ENCODE measurements around the gene RABGEF1.
"Not testable (repeated sequence)": the region's sequence is repeated elsewhere in the genome, so short reads cannot be mapped to it uniquely, and the experiment has no call there.

Gene RABGEF1

DNA sequence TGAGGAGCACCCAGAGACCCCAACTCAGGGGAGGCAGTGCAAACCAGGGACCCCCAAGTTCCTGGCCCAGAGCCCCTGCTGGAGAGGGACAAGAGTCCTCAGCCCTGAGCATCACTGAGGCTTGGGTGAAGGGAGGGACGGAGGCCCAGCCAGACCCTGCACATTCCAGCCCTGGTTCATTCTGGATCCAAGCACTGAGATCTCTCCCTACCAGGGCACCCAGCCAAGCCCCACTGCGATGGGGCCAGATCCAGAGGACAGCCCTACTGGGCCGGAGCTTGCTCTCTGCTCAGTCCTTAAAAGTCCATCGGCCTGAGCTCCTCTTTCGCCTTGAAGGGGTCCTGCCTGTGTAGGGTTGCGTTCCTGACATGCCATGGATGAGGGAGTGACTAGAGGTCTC is 40.5 kb upstream of the RABGEF1 start:
- TF ChIP-seq, protein P1, sequence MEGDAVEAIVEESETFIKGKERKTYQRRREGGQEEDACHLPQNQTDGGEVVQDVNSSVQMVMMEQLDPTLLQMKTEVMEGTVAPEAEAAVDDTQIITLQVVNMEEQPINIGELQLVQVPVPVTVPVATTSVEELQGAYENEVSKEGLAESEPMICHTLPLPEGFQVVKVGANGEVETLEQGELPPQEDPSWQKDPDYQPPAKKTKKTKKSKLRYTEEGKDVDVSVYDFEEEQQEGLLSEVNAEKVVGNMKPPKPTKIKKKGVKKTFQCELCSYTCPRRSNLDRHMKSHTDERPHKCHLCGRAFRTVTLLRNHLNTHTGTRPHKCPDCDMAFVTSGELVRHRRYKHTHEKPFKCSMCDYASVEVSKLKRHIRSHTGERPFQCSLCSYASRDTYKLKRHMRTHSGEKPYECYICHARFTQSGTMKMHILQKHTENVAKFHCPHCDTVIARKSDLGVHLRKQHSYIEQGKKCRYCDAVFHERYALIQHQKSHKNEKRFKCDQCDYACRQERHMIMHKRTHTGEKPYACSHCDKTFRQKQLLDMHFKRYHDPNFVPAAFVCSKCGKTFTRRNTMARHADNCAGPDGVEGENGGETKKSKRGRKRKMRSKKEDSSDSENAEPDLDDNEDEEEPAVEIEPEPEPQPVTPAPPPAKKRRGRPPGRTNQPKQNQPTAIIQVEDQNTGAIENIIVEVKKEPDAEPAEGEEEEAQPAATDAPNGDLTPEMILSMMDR (IDR thresholded peaks at IDR 0.05), result no peak
- TF ChIP-seq ZFX (IDR thresholded peaks at IDR 0.05; ENCODE audit: borderline replicate concordance), result no peak
- H3K27ac ChIP-seq, result no peak overlapping the region

DNA sequence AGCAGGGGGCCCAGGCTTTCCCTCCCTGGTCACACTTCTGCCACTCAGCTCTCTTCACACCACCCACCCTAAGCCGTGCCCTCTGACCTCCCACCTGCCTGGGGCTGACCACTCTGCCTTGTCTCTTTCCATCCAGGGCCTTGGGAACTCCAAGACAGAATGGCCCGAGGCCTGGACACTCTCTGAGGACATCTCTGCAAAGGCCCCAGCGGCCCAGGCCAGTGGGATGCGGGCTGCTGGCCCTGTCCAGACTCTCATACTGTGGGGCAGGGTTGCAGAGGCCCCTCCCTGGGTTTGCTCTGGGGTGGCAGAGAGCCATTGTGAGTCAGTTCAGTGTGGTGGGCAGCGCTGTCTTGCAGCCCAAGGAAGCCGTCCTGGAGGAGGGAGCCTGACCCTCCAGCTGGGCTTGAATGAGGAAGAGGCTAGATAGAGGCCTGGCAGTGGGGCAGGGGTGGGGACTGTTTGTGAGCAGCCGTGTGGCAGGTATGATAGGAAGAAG is 39.9 kb upstream of the RABGEF1 start:
- TF ChIP-seq ZFX (IDR thresholded peaks at IDR 0.05; ENCODE audit: borderline replicate concordance), result no peak
- TF ChIP-seq, protein P1 (IDR thresholded peaks at IDR 0.05), result no peak

DNA sequence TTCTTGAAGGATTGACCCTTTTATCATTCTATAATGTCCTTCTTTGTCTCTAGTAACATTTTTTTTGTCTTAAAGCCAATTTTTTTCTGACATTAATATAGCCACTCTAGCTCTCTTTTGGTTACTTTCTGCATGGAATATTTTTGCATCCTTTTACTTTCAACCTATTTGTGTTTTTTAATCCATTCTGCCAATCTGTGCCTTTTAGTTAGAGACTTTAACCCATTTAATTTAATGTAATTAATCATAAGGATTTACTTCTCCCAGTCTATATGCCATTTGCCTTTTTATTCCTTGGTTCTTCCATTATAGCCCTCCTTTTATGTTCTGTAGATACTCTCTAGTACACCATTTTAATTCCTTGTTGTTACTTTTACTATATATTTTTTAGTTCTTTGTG is 32.7 kb upstream of the RABGEF1 start:
- TF ChIP-seq, protein P1 (IDR thresholded peaks at IDR 0.05), result no peak
- no peak for TF ChIP-seq ZFX (IDR thresholded peaks at IDR 0.05; ENCODE audit: borderline replicate concordance)
- no peak overlapping the region for H3K27ac ChIP-seq

More for the DNA sequence above, 39.9 kb upstream of the RABGEF1 start:
- H3K27ac ChIP-seq, result no peak overlapping the region

- H3K27ac ChIP-seq, result not testable (repeated sequence)
Observed at GRCh38 chr7:66710752-66711151, 29.8 kb upstream of the RABGEF1 start.

DNA sequence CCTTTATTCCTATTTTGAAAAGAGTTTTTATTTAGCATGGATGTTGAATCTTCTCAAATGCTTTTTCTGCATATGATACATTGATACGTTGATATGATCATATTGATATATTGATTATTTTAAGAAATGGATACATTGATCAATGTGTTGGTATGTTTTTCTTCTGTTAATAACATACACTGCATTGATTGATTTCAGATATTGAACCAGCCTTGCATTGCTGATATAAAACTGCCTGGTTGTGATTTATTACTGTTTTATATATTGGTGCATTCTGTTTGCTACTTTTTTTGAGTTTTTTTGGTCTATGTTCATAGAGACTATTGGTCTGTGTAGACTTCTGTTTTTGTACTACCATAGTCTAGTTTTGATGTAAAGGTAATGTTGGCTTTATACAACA is 26.8 kb upstream of the RABGEF1 start:
- TF ChIP-seq, protein P1 (IDR thresholded peaks at IDR 0.05), result no peak
- no peak for TF ChIP-seq ZFX (IDR thresholded peaks at IDR 0.05; ENCODE audit: borderline replicate concordance)
- no peak overlapping the region for H3K27ac ChIP-seq

GRCh38 chr7:66716634-66717033 is 23.9 kb upstream of the RABGEF1 start:
- H3K27ac ChIP-seq, result not testable (repeated sequence)

GRCh38 chr7:66720561-66720960 is 20.0 kb upstream of the RABGEF1 start:
- H3K27ac ChIP-seq, result no peak overlapping the region
- no peak for TF ChIP-seq ZFX (IDR thresholded peaks at IDR 0.05; ENCODE audit: borderline replicate concordance)
- TF ChIP-seq, protein P1 (IDR thresholded peaks at IDR 0.05), result no peak

DNA sequence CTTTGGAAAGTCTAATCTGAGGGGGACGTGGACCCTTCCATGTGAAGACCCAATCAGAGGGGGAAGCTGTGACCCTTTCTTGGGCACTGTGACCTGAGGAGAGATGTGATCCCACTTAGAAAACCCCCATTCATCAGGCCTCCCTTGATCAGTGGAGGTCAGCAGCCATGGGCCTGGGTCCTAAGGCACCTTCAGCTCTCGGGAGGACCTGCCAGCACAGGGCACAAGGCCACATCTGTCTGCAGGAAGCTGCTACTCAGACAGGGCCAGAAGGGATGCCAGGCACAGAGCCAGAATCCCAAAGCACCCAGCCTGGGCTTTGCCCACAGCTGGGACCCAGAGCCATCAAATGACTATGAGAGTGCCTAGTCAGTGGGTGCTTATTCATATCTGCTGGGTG is 14.7 kb upstream of the RABGEF1 start:
- H3K27ac ChIP-seq, result no peak overlapping the region
- TF ChIP-seq ZFX (IDR thresholded peaks at IDR 0.05; ENCODE audit: borderline replicate concordance), result no peak
- TF ChIP-seq, protein P1 (IDR thresholded peaks at IDR 0.05), result no peak
